ENCODE measurements around the gene GPR155. TPM values are rescaled to one million over a fixed set of nuclear protein-coding genes. Genes with fewer than 3 reads are reported as not detected.

The GPR155 gene
- total and polyA plus RNA-seq, 2 of the 4 experiments (the other 2 are of a cell fraction): 2.3 to 3.4 TPM

DNA sequence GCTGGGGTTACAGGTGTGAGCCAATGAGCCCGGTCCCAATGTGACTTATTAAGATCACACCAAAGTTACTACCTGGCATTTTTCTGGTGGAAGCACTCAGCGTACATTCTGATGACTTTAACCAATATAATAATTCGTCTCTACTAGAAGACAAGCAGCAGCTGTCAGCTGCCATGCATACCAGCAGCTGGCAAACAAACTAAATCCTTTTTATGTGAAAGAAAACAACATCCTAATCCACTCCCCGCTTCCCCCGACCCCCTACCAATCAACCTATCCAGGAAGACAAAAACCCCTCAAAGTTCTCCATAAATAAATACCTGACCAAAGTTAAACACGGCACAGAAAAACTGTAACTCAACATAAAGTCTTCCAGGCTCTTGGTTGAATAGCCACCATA, 42.1 kb downstream of the GPR155 start:
- Histone ChIP-seq H3K36me3 (ENCODE audit: control insufficient read depth, insufficient read depth, low read length) (no peaks in the 10 kb centered on the region), H3K56ac (ENCODE audit: extremely low read depth, insufficient read depth, low read length) (no peak overlapping the region), H3K23ac (ENCODE audit: low read depth, low read length) (no peak overlapping the region), H3K9me1 (ENCODE audit: insufficient read depth, low read length) (0 out of 2 replicates have a peak, but pooled peaks cover 2% of the 10 kb centered on the region), H2AFZ (replicated peaks; ENCODE audit: low read length, poor library complexity) (no peak overlapping the region), H4K5ac (ENCODE audit: low read depth, low read length) (no peak overlapping the region), H3K27ac (ENCODE audit: insufficient read depth, low read length) (no peak overlapping the region), H3K9ac (ENCODE audit: low read depth, low read length) (no peak overlapping the region), H4K91ac (ENCODE audit: insufficient read depth, low read depth, low read length) (no peak overlapping the region), H3K4me2 (ENCODE audit: low read depth, low read length) (no peak overlapping the region), H2BK15ac (ENCODE audit: low read depth, low read length) (no peak overlapping the region), H2BK120ac (ENCODE audit: low read depth, low read length) (no peak overlapping the region), H3K4me3 (ENCODE audit: insufficient read depth, low read depth, low read length) (no peak overlapping the region), H4K20me1 (ENCODE audit: insufficient read depth, low read length) (no peaks in the 10 kb centered on the region), H3K18ac (ENCODE audit: low read depth, low read length) (no peak overlapping the region), H3K9me3 (ENCODE audit: control insufficient read depth, insufficient read depth, low read length) (no peaks in the 10 kb centered on the region), H2AK5ac (ENCODE audit: low read depth, low read length) (no peak overlapping the region), H3K27me3 (ENCODE audit: control insufficient read depth, insufficient read depth, low read length) (no peaks in the 10 kb centered on the region), H4K8ac (ENCODE audit: low read depth in 2 of 2, low read length in 2 of 2) (no peak overlapping the region), H2BK5ac (ENCODE audit: low read depth, low read length, poor library complexity, severe bottlenecking) (no peak overlapping the region), H3K79me1 (ENCODE audit: low read depth in 1 of 2, low read length in 2 of 2) (no peaks in the 10 kb centered on the region), H2BK20ac (ENCODE audit: low read depth, low read length) (no peak overlapping the region), H3K14ac (replicated peaks; ENCODE audit: low read depth, low read length) (no peak overlapping the region), H3K4ac (ENCODE audit: low read depth, low read length) (no peak overlapping the region), H2AK9ac (replicated peaks; ENCODE audit: low read depth, low read length, poor library complexity) (no peak overlapping the region), H3K4me1 (ENCODE audit: control insufficient read depth, insufficient read depth, low read length) (0 out of 2 replicates have a peak, but pooled peaks cover 3% of the 10 kb centered on the region)
- ChIA-PET CTCF (interaction anchor here (0.7 kb wide), 1 partner anchor 13 kb away, joined by 4 read pairs; no protein-coding TSS in a partner anchor), POLR2A (ENCODE audit: unreplicated experiment) (no interaction called here)
- WGBS, 2 experiments (ENCODE audit: extremely low coverage in 2 of 2, insufficient read length in 1 of 2): 70% methylated on average over 3 of the region's 6 CpGs; no CpG with 5 or more reads in 1 of the 2 experiments
- dilution Hi-C loops (cut with HindIII; ENCODE audit: low sequenced_read_pairs, unreplicated experiment): no loop called here
- no TSS peak for BruUV-seq (replicated peaks)
- TF ChIP-seq MAFK (IDR thresholded peaks at IDR 0.05; ENCODE audit: low read depth, low read length) (no peak), RAD21 (IDR thresholded peaks at IDR 0.05; ENCODE audit: low read length) (no peak), BHLHE40 (IDR thresholded peaks at IDR 0.05; ENCODE audit: low read depth, low read length) (no peak), MAZ (IDR thresholded peaks at IDR 0.05; ENCODE audit: borderline replicate concordance, low read depth, low read length) (no peak), RCOR1 (IDR thresholded peaks at IDR 0.05; ENCODE audit: insufficient replicate concordance, low read length) (no peak), SMC3 (IDR thresholded peaks at IDR 0.05; ENCODE audit: low read depth, low read length) (no peak), CHD1 (IDR thresholded peaks at IDR 0.05; ENCODE audit: low read depth, low read length) (no peak)
- TF ChIP-seq, protein P1, sequence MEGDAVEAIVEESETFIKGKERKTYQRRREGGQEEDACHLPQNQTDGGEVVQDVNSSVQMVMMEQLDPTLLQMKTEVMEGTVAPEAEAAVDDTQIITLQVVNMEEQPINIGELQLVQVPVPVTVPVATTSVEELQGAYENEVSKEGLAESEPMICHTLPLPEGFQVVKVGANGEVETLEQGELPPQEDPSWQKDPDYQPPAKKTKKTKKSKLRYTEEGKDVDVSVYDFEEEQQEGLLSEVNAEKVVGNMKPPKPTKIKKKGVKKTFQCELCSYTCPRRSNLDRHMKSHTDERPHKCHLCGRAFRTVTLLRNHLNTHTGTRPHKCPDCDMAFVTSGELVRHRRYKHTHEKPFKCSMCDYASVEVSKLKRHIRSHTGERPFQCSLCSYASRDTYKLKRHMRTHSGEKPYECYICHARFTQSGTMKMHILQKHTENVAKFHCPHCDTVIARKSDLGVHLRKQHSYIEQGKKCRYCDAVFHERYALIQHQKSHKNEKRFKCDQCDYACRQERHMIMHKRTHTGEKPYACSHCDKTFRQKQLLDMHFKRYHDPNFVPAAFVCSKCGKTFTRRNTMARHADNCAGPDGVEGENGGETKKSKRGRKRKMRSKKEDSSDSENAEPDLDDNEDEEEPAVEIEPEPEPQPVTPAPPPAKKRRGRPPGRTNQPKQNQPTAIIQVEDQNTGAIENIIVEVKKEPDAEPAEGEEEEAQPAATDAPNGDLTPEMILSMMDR (conservative IDR thresholded peaks at IDR 0.05; ENCODE audit: low read depth, low read length): no peak
- TF ChIP-seq, protein P2, sequence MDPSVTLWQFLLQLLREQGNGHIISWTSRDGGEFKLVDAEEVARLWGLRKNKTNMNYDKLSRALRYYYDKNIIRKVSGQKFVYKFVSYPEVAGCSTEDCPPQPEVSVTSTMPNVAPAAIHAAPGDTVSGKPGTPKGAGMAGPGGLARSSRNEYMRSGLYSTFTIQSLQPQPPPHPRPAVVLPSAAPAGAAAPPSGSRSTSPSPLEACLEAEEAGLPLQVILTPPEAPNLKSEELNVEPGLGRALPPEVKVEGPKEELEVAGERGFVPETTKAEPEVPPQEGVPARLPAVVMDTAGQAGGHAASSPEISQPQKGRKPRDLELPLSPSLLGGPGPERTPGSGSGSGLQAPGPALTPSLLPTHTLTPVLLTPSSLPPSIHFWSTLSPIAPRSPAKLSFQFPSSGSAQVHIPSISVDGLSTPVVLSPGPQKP (IDR thresholded peaks at IDR 0.05; ENCODE audit: borderline replicate concordance, low read depth, low read length): no peak
- TF ChIP-seq, protein P3, sequence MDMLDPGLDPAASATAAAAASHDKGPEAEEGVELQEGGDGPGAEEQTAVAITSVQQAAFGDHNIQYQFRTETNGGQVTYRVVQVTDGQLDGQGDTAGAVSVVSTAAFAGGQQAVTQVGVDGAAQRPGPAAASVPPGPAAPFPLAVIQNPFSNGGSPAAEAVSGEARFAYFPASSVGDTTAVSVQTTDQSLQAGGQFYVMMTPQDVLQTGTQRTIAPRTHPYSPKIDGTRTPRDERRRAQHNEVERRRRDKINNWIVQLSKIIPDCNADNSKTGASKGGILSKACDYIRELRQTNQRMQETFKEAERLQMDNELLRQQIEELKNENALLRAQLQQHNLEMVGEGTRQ (IDR thresholded peaks at IDR 0.05; ENCODE audit: low read depth, low read length): no peak
- in situ Hi-C loops (cut with MboI; ENCODE audit: low sequenced_read_pairs): no loop called here
- ATAC-seq (ENCODE audit: low read depth): no peak
- DNase-seq: no peak
- intact Hi-C loops (cut with micrococcal nuclease): no loop called here

Data from IMR-90 (cell line).